HG02870 (cell line): Measurements from ENCODE around the gene STX18.

Experiments used
- ATAC-seq: cut with Tn5 transposase; IDR thresholded peaks from one replicate; pipeline ENCODE4 v1.9.1; 2021; ENCODE audit warnings: mild to moderate bottlenecking, moderate library complexity; ENCODE audit not compliant: unreplicated experiment

The STX18 gene

GRCh38 chr4:4387531-4388310 is 154.1 kb downstream of the STX18 start:
- no peak for ATAC-seq

DNA sequence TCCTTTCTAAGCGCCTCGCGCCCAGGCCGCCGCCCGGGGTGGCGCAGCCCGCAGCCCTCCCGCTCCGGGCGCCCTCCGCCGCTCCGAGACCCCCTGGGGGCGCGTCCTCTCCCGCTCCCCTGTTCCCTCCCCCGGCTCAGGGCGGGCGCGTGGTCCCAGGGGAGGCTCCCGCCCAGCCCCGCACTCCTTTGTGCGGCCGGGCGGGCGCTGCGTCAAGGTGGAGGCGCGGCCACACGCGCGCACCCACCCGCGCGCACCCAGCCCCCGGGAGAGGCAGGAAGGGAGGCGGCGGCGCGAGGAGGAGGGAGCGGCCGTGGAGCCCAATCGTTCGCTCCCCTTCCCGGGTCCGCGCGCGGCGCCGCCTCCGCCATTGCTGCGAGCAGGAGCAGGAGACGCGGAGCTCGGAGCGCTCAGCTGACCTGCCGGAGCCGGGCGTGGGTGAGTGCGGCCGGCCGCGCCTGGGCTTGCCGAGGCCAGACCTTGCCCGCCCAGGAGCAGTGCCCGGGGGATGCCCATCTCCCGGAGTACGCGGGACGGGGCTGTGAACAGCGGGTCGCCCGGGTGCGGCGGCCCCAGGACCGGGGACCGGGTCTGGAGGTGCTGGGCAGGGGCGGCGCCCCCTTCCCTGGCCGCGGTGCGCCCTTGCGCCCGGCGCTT is 155.0 kb downstream of the STX18 start, which contains the start of gene NSG1:
Gene NSG1, plus strand, starts transcription at position 367 of the 657 bp plus-strand sequence. CDS start 528 bp downstream, outside the sequence.
- no peak for ATAC-seq

GRCh38 chr4:4386296-4386735 is 155.5 kb downstream of the STX18 start:
- no peak for ATAC-seq

DNA sequence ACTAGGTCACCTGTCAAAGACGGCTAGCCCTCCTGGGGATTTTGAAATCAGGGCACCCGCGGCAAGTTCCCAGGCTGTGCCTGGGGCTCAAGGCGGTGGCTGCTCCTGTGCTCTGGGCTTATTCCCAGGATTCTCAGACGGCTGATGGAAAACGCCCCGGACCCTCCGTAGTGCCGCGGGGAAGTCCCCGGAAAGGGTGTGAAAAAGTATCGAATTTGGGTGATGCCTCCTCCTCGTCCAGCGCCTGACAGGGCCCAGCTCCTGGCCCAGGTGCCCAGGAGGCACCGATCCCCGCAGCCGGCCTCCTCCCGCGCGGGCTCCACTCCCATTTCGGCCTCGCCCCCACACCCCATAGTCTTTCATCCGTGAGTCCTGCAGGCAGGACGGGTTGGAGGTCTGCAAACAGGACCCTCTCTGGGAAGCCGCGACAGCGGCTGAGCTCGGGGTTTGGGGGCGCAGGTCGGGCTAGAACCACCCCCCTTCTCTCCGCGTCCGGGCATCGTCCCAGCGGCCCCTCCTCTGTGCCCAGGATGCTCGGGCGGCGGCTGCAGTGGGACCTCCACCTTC is 156.0 kb downstream of the STX18 start:
- no peak for ATAC-seq

- ATAC-seq, result no peak
Observed at GRCh38 chr4:4384837-4385236, 157.0 kb downstream of the STX18 start.

- ATAC-seq, result peak; percentile 64
Observed at GRCh38 chr4:4383085-4383484, 158.8 kb downstream of the STX18 start.

DNA sequence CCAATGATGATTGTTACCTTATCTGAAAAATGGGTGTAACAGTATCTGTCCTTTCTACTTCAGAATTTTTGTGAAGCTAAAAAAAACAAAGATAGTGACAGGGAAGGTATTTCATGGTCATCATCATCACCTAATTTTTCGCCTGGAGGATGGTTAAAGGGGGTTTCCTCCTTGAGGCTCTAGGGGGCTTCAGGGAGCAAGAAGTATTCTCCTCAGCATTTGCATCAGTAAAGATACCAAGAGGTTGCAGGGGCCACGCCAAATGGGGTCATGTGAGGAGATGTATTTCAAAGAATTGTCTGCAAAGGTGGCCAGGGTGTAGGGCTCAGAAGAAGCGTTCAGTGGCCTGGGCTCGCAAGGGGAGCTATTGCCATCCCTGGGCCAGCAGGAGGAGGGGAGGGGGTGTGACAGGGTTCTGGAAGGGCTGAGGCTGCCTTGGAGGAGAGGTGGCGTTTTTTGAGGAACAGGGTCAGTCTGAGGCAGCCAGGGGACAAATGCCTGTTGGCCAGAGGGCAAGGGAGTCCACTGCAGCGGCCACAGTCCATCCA is 162.2 kb downstream of the STX18 start:
- no peak for ATAC-seq

GRCh38 chr4:4377732-4378460 is 164.0 kb downstream of the STX18 start:
- ATAC-seq, result no peak

DNA sequence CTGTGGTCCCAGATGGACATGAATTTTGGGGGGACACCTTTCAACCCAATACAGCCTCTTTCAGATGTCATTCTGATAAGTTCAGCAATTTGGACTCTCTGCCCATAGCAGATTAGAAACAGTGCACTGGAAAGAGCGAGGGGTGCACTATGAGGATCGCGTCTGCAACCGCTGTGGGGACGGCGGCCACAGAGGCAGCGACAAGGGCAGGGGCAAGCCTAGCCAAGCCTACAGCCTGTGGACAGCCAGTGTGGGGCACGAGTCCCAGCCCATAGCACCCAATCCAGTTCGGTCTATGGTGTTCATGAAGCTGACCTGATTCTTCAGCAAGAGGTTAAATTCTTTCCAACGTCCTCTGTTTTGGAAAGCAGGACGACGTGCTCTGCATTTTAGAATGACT is 164.7 kb downstream of the STX18 start:
- no peak for ATAC-seq

GRCh38 chr4:4376074-4376473 is 165.8 kb downstream of the STX18 start:
- ATAC-seq, result no peak

DNA sequence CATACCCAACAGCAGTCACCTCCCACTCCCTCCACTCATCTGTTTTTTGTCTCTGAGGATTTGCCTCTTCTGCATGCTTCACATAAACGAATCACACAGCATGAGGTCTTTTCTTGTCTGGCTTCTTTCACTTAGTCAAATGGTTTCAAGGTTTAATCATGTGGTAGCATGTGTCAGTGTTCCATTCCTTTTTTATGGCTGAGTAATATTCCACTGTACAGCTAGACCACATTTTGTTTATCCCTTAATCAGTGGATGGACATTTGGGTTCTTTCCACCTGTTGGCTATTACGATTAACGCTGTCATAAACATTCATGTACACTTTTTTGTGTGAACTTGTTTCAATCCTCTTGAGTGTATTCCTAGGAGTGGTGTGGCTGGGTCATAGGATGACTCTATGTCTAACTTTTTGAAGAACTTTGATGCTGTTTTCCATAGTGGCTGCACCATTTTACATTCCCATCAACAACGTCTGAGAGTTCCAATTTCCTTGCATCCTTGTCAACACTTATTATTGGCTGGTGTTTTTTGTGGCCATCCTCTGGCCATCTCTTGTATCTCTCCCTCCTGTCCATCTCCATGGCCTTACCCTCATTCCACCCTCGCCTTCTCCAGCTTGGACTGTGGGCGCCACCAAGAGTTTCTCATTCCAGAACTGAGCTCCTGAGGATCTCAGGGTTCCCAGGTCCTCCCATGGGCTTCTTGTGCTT is 167.3 kb downstream of the STX18 start:
- no peak for ATAC-seq
